Measurements from ENCODE around the gene HNRNPA2B1.
"Not testable (repeated sequence)": the region's sequence is repeated elsewhere in the genome, so short reads cannot be mapped to it uniquely, and the experiment has no call there.

The HNRNPA2B1 gene

GRCh38 chr7:26185131-26185843, 15.3 kb downstream of the HNRNPA2B1 start:
- DNase-seq (ENCODE audit: low spot score) = no peak

DNA sequence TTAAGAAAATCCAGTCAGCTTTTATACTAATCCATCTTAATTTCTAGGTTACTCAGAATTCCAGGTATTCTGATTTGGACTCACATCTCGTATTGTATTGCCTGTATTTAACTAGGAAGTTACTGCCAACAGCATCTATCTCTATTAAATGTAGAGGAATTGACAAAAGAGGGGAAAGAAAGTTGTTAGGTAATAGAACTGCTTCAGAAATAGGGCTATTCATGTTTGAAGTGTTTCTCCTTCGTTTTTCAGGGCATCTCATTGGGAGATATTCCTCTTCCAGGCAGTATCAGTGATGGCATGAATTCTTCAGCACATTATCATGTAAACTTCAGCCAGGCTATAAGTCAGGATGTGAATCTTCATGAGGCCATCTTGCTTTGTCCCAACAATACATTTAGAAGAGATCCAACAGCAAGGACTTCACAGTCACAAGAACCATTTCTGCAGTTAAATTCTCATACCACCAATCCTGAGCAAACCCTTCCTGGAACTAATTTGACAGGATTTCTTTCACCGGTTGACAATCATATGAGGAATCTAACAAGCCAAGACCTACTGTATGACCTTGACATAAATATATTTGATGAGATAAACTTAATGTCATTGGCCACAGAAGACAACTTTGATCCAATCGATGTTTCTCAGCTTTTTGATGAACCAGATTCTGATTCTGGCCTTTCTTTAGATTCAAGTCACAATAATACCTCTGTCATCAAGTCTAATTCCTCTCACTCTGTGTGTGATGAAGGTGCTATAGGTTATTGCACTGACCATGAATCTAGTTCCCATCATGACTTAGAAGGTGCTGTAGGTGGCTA, 16.1 kb downstream of the HNRNPA2B1 start:
- not testable (repeated sequence) for DNase-seq (ENCODE audit: low spot score)

GRCh38 chr7:26183545-26184280, 16.8 kb downstream of the HNRNPA2B1 start:
- no peak for DNase-seq (ENCODE audit: low spot score)

DNA sequence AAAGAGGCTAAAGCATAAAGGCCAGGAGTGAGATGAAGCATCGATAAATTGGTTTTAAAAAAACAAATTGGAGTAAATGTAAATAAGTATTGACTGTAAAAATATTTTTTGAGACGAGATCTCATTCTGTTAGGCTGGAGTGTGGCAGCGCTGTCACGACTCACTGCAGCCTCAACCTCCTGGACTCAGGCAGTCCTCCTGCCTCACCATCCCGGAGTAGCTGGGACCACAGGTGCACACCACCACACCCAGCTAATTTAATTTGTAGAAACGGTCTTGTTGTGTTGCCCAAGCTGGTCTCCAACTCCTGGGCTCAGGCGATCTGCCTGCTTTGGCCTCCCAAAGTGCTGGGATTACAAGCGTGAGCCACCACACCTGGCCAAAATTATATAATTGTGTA, 17.8 kb downstream of the HNRNPA2B1 start:
- DNase-seq (ENCODE audit: low spot score) = no peak

- DNase-seq (ENCODE audit: low spot score) = no peak
Observed at GRCh38 chr7:26182283-26182682, 18.3 kb downstream of the HNRNPA2B1 start.

GRCh38 chr7:26181474-26182227, 18.9 kb downstream of the HNRNPA2B1 start:
- DNase-seq (ENCODE audit: low spot score) = no peak

GRCh38 chr7:26180792-26181198, 19.8 kb downstream of the HNRNPA2B1 start:
- DNase-seq (ENCODE audit: low spot score) = no peak

GRCh38 chr7:26179826-26180497, 20.6 kb downstream of the HNRNPA2B1 start:
- DNase-seq (ENCODE audit: low spot score) = no peak

DNA sequence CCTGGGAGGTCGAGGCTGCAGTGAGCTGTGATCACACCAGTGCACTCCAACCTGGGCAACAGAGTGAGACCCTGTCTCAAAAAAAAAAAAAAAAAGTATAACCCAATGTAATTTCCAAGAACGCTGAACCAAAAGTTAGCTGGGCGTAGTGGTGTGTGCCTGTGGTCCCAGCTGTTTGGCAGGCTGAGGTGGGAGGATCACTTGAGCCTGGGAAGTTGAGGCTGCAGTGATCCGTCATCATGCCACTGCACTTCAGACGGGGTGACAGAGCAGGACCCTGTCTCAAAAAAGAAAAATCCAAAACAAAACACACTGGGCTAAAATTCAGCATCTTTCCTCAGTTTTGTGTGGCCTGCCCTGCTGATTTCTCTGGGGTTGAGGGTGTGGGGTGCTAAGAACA, 21.1 kb downstream of the HNRNPA2B1 start:
- no peak for DNase-seq (ENCODE audit: low spot score)

- no peak for DNase-seq (ENCODE audit: low spot score)
Observed at GRCh38 chr7:26178272-26178960, 22.1 kb downstream of the HNRNPA2B1 start.

GRCh38 chr7:26177269-26177668, 23.3 kb downstream of the HNRNPA2B1 start:
- not testable (repeated sequence) for DNase-seq (ENCODE audit: low spot score)

GRCh38 chr7:26176696-26177095, 23.9 kb downstream of the HNRNPA2B1 start:
- not testable (repeated sequence) for DNase-seq (ENCODE audit: low spot score)

DNA sequence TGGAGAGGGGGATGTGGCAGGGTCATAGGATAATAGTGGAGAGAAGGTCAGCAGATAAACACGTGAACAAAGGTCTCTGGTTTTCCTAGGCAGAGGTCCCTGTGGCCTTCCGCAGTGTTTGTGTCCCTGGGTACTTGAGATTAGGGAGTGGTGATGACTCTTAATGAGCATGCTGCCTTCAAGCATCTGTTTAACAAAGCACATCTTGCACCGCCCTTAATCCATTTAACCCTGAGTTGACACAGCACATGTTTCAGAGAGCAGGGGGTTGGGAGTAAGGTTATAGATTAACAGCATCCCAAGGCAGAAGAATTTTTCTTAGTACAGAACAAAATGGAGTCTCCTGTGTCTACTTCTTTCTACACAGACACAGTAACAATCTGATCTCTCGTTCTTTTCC, 24.6 kb downstream of the HNRNPA2B1 start:
- not testable (repeated sequence) for DNase-seq (ENCODE audit: low spot score)

GRCh38 chr7:26172048-26172447, 28.5 kb downstream of the HNRNPA2B1 start:
- no peak for DNase-seq (ENCODE audit: low spot score)

DNA sequence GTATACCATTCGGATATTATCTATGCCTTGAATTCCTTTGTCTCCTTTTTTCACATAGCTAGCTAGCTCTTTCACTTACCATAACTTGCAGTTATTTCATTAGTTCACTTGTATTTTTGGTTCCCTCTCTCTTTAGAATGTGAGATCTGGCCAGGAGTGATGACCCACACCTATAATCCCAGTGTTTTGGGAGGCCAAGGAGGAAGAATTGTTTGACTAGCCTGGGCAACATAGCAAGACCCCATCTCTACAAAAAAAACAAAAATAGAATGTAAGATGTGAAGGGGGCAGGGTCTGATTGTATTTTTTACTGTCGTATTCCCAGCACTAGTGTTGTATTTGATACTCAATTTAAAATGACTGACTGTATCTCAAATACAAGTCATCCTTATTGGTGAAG, 28.9 kb downstream of the HNRNPA2B1 start:
- DNase-seq (ENCODE audit: low spot score) = no peak

GRCh38 chr7:26170663-26171062, 29.9 kb downstream of the HNRNPA2B1 start:
- DNase-seq (ENCODE audit: low spot score) = no peak

- no peak for DNase-seq (ENCODE audit: low spot score)
Observed at GRCh38 chr7:26169271-26169670, 31.3 kb downstream of the HNRNPA2B1 start.

DNA sequence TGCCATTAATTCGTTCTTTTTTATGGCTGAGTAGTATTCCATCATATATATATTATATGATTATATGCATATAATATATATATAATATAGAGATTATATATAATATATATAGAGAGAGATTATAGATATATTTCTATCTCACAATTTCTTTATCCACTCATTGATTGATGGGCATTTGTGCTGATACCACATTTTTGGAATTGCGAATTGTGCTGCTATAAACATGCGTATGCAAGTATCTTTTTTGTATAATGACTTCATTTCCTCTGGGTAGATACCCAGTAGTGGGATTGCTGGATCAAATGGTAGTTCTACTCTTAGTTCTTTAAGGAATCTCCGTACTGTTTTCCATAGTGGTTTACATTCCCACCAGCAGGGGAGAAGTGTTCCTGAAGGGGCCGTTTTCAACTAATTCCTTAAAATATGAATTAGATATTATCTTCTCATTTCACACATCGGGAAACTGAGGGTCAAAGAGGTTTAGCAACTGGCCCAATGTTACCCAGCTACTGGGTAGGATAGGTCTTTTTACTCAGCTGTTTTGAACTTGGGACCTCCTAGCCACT, 32.0 kb downstream of the HNRNPA2B1 start:
- no peak for DNase-seq (ENCODE audit: low spot score)

DNA sequence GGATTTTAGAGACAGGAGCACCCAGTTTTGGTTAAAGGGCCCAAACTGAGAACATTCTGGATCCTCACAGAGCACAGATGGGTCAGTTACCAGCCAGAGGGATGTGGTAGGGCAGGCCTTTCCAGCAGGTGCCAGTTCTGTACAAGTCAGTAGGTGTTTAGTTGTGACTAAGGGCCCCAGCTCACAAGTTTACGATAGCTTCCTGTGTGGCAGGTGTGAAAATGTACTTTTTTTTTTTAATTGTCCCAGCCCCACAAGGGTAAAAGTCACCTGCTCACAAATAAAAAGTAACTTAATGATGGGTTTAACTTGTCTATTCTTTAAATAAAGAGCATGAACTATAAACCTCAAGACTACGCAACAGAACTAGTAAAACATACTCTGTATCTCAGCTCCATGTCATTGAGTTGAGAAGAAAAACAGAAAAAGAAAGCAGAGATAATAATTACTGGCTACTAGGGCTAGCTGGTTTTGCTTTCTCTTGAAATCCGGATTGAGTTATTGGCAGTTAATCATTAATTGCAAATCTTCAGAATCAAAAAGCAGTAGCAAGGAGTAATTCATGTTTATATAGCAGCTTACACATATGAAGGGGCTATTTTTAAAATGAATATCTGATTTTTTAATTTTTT, 33.1 kb downstream of the HNRNPA2B1 start:
- DNase-seq (ENCODE audit: low spot score) = no peak

Measured in Ammon's horn (tissue), 1 donor.